Omental fat pad (tissue), 4 donors: ENCODE results near the gene LCN2. TPM values are rescaled to one million over a fixed set of nuclear protein-coding genes. Genes with fewer than 3 reads are reported as not detected.

Experiments used
- ATAC-seq: fragments of 150-250 bp; one replicate; pipeline ENCODE4 v1.9.1; 2016; ENCODE audit warnings: mild to moderate bottlenecking, moderate library complexity; ENCODE audit not compliant: low FRiP score
- DNase-seq: peaks from one replicate; pipeline ENCODE4 v3.0.0-alpha.2; 2019; ENCODE audit warnings: low spot score
- CTCF ChIP-seq, 3 donors: fragments of 450-650 bp; IDR thresholded peaks; one replicate each; pipeline ENCODE4 v1.5.1; 2016 to 2017; ENCODE audit warnings: antibody characterized with exemption in 3 of 3, mild to moderate bottlenecking in 3 of 3, moderate library complexity in 2 of 3
- total RNA-seq, 4 donors: library from RNA; depleted of rRNA; stranded (reverse); fragments of >200 nt; gene quantifications; one replicate each; pipeline ENCODE4 v1.1.0, GENCODE V29; 2016

Gene LCN2
- total RNA-seq, 4 donors from 2014 or later, result 1.7 TPM; not detected in 2

GRCh38 chr9:128153947-128154695 lies 4.9 kb downstream of the LCN2 start:
- DNase-seq, result no peak
- no peak for ATAC-seq
- no peak for TF ChIP-seq CTCF (IDR thresholded peaks at IDR 0.05)

- DNase-seq, result no peak
- no peak for TF ChIP-seq CTCF (IDR thresholded peaks at IDR 0.05)
Measured at GRCh38 chr9:128155736-128156500, 6.7 kb downstream of the LCN2 start.

GRCh38 chr9:128159522-128159783 lies 10.2 kb downstream of the LCN2 start:
- no peak for ATAC-seq

More at GRCh38 chr9:128155736-128156500, 6.7 kb downstream of the LCN2 start:
- no peak for ATAC-seq

GRCh38 chr9:128159784-128160602 lies 10.7 kb downstream of the LCN2 start, which contains the start of gene BBLN:
BBLN (plus strand) TSS chr9:128160265; CDS start chr9:128160408, 143 bp downstream.
- TF ChIP-seq CTCF (IDR thresholded peaks at IDR 0.05), result no peak
- ATAC-seq, result peak; percentile 96
- DNase-seq, result peak; percentile 79

More at GRCh38 chr9:128159522-128159783, 10.2 kb downstream of the LCN2 start:
- no peak for DNase-seq
- TF ChIP-seq CTCF (IDR thresholded peaks at IDR 0.05), result no peak

GRCh38 chr9:128160603-128160987 lies 11.3 kb downstream of the LCN2 start:
- no peak for DNase-seq
- peak; percentile 9 for ATAC-seq
- TF ChIP-seq CTCF (IDR thresholded peaks at IDR 0.05), result no peak

GRCh38 chr9:128161215-128161902 lies 12.1 kb downstream of the LCN2 start:
- TF ChIP-seq CTCF (IDR thresholded peaks at IDR 0.05), result no peak
- DNase-seq, result no peak
- no peak for ATAC-seq
